ENCODE measurements around the gene SMAD7.
"Not testable (repeated sequence)": the region's sequence is repeated elsewhere in the genome, so short reads cannot be mapped to it uniquely, and the experiment has no call there.

SMAD7 gene

GRCh38 chr18:48876590-48876989 is 74.2 kb downstream of the SMAD7 start:
- no peak for DNase-seq

DNA sequence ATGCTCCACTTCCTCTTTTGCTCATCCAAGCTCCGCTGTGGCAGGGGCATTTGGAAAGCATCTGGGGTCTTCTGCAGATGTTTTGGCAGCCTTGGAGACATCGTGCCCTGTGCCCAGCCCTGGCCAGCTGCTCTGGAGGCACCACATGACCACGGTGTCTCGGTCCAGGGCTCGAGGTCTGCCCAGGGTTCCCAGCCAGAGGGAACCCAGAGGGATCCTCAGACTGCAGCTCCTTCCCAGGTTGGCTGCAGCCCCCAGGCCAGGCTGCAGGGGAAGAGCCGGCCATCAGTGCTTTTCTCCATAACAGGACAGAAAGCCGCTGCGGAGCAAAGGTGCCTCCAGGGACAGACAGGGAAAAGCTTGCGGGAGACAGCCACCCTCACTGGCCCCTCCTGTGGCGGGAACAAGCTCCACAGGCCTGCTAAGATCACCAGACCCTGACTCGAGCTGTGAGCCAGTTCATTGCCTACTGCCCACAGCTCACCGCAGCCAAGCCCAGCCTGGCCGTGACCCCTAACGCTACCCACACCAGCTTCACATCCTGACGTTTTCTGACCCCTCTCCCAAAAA is 74.7 kb downstream of the SMAD7 start:
- no peak for DNase-seq

- no peak for DNase-seq
Observed at GRCh38 chr18:48875314-48875941, 75.3 kb downstream of the SMAD7 start.

DNA sequence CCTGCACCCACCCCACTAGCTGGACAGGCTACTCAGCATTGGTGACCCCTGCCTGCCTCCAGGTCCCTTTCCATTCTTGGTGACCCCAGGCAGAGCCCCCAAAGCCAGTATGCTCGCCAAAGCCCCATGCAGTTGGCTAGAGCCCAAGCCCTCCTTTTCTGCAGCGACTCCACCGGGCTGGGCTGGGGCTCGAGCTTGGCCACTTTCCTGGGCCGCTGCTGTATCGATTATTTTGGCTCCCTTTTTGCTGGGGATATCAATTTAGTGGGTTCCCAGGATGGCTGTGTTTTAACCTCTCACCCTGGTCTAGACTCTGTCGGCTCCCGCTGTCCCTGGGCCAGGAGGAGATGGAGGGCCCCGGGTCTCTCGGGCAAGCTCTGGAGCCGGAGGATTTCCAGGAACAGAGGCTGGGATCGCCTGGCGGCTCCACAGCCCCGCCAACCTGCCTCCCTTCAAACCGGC is 76.0 kb downstream of the SMAD7 start:
- no peak for DNase-seq

GRCh38 chr18:48874233-48874632 is 76.5 kb downstream of the SMAD7 start:
- DNase-seq = no peak

- DNase-seq = no peak
Observed at GRCh38 chr18:48872234-48873145, 78.3 kb downstream of the SMAD7 start.

DNA sequence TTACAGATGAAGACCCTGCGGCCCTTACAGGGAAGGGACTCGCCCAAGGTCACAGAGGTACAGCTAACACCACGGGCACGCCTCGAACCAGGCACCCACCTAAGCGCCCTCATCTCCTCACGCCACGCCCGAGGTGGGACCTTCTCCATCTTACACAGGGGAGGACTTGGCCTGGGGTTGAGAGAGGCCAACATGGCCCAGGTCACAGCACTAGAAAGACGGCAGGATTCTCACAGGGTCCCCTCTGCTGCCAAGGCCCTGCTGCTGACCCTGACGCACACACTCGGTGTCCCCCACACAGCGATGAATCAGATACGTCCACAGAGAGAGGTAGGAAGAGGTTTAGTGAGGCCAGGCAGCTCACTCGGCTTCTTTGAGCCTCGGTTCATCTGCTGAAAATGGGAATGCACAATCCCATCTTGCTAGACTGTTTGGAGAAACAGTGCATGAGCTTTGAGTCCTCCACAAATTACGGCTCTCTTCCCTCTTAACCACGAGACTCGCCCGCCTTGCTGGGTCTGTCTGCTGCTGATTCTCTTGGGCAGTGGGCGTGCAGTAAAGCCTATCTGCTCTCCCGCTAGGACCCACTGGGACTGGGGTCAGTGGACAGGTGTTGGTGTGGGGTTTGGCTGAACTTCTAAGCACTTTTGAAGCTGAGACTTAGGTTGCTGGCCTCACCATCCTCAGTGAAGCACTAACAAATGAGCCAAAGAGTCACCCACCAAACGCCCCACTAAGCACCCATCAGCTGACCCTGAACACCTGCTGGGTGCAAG is 79.2 kb downstream of the SMAD7 start:
- DNase-seq = no peak

GRCh38 chr18:48870926-48871325 is 79.8 kb downstream of the SMAD7 start:
- DNase-seq = not testable (repeated sequence)

Measured in NCI-H526 (cell line).